ENCODE measurements around the gene SLC22A17.

DNA sequence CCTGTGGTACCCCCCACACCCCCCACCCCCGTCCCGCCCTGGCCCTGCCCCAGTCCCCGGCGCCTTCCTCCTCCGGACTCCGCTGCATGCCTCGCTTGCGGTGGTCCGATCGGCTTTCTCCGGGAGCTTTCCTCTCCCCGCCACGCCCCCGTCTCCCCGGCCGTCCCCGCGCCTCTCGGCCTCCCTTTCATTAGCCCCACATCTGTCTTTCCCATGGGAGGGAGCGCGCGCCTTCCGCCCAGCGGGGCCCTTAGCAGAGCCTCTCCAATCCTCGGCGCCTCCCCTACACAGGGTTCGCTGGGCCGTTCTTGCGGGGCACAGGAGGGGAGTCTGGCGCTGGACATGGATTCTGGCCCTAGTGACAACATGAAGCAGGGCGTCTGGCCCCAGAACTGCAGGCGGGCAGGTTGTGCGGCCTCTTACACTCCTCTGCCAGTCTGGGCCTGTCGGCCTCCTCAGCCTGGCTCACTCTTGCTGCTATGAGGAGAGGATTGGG lies 13.8 kb upstream of the SLC22A17 start:
- TF ChIP-seq, protein P1, sequence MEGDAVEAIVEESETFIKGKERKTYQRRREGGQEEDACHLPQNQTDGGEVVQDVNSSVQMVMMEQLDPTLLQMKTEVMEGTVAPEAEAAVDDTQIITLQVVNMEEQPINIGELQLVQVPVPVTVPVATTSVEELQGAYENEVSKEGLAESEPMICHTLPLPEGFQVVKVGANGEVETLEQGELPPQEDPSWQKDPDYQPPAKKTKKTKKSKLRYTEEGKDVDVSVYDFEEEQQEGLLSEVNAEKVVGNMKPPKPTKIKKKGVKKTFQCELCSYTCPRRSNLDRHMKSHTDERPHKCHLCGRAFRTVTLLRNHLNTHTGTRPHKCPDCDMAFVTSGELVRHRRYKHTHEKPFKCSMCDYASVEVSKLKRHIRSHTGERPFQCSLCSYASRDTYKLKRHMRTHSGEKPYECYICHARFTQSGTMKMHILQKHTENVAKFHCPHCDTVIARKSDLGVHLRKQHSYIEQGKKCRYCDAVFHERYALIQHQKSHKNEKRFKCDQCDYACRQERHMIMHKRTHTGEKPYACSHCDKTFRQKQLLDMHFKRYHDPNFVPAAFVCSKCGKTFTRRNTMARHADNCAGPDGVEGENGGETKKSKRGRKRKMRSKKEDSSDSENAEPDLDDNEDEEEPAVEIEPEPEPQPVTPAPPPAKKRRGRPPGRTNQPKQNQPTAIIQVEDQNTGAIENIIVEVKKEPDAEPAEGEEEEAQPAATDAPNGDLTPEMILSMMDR (IDR thresholded peaks at IDR 0.05), result no peak
- no peak for TF ChIP-seq POLR2A (IDR thresholded peaks at IDR 0.05)

All from lower leg skin (tissue), 3 donors.